HCT116 (cell line): ENCODE results near the gene CFAP61. TPM values are rescaled to one million over a fixed set of nuclear protein-coding genes. Genes with fewer than 3 reads are reported as not detected.
"Not testable (repeated sequence)": the region's sequence is repeated elsewhere in the genome, so short reads cannot be mapped to it uniquely, and the experiment has no call there.

Experiments
- ATAC-seq: fragments of 200-7000 bp; cut with Tn5 transposase; 2 replicates; pipeline ENCODE4 v1.9.1; 2020; ENCODE audit warnings: mild to moderate bottlenecking, moderate library complexity
- BruUV-seq: library from RNA; stranded (reverse); fragments of 400-500 nt; replicated peaks from 2 replicates; lab custom pipeline; 2021; lab: Mats Ljungman, UMichigan
- CTCF ChIA-PET: fragments of 300-600 bp; sonication (Branson Sonifier 250); formaldehyde crosslinking; loops from one replicate; lab custom pipeline; 2021; ENCODE audit warnings: antibody characterized with exemption; lab: Charles Lee
- POLR2A ChIA-PET: fragments of 300-600, 350-600 bp; sonication (Branson Sonifier 250); formaldehyde crosslinking; loops from one replicate; lab custom pipeline; 2021; ENCODE audit warnings: antibody characterized with exemption; lab: Charles Lee
- RAD21 ChIA-PET, 2 experiments: fragments of 300-600 bp; sonication (Branson Sonifier 250); formaldehyde crosslinking; loops; one replicate each; lab custom pipeline; 2023; ENCODE audit warnings: low total read pairs in 2 of 2; ENCODE audit not compliant: uncharacterized antibody in 2 of 2, unreplicated experiment in 2 of 2, low non-redundant PET in 1 of 2; lab: Charles Lee
- DNase-seq: peaks from one replicate; pipeline ENCODE4 v3.0.0-alpha.2; 2010; ENCODE audit warnings: low read depth, low spot score
- H2AFZ ChIP-seq: fragments of 200-600 bp; shearing (Covaris generic), sonication (generic); 2 replicates; pipeline ENCODE4 v1.6.1; 2017; ENCODE audit warnings: low read depth, mixed run types, mixed read lengths, antibody characterized with exemption, low read length; ENCODE audit not compliant: poor library complexity, severe bottlenecking
- H3K27ac ChIP-seq: 2 replicates; pipeline ENCODE4 v1.5.1; 2012; ENCODE audit warnings: low read depth, low read length
- H3K27me3 ChIP-seq: fragments of 200-600 bp; sonication (generic); 2 replicates; pipeline ENCODE4 v1.6.1; 2016; ENCODE audit warnings: mixed run types, low read length, mixed read lengths; ENCODE audit not compliant: insufficient read depth
- H3K36me3 ChIP-seq, 2 experiments: fragments of 200-500 bp in 1 of 2; fragments of 200-600 bp in 1 of 2; sonication (Bioruptor generic) in 1 of 2; sonication (generic) in 1 of 2; 2 replicates each; pipeline versions ENCODE4 v1.5.1 to v1.6.1; 2014 to 2016; ENCODE audit warnings: low read length in 2 of 2, inconsistent platforms in 1 of 2, mixed read lengths in 1 of 2, mixed run types in 1 of 2; ENCODE audit not compliant: insufficient read depth in 2 of 2, control insufficient read depth in 1 of 2
- H3K4me1 ChIP-seq, 2 experiments: fragments of 200-600 bp in 1 of 2; sonication (generic) in 1 of 2; 2 replicates each; pipeline versions ENCODE4 v1.5.1 to v1.6.1; 2012 to 2017; ENCODE audit warnings: low read length in 2 of 2, inconsistent platforms in 1 of 2, mild to moderate bottlenecking in 1 of 2, mixed read lengths in 1 of 2, mixed run types in 1 of 2, moderate library complexity in 1 of 2; ENCODE audit not compliant: insufficient read depth in 2 of 2, control insufficient read depth in 1 of 2
- H3K4me2 ChIP-seq: fragments of 200-600 bp; sonication (generic); 2 replicates; pipeline ENCODE4 v1.6.1; 2017; ENCODE audit warnings: mixed run types, low read length, mixed read lengths
- H3K4me3 ChIP-seq, 2 experiments: fragments of 200-600 bp in 1 of 2; sonication (generic) in 1 of 2; replicated peaks in 1 of 2; 2 replicates each; pipeline ENCODE4 v1.5.1; 2011 to 2016; ENCODE audit warnings: low read length in 2 of 2, control low read depth in 1 of 2, low read depth in 1 of 2, mild to moderate bottlenecking in 1 of 2, mixed read lengths in 1 of 2, mixed run types in 1 of 2
- H3K79me2 ChIP-seq: fragments of 200-600 bp; sonication (generic); 2 replicates; pipeline ENCODE4 v1.6.1; 2017; ENCODE audit warnings: mild to moderate bottlenecking, mixed run types, low read length, moderate library complexity, mixed read lengths; ENCODE audit not compliant: insufficient read depth
- H3K9ac ChIP-seq: fragments of 200-600 bp; sonication (generic); 2 replicates; pipeline ENCODE4 v1.6.1; 2016; ENCODE audit warnings: low read length, mixed read lengths
- H3K9me2 ChIP-seq: fragments of 200-600 bp; sonication (generic), shearing (Covaris generic); 2 replicates; pipeline ENCODE4 v1.6.1; 2017; ENCODE audit warnings: mixed run types, mild to moderate bottlenecking, moderate library complexity; ENCODE audit not compliant: insufficient read depth
- H3K9me3 ChIP-seq, 2 experiments: fragments of 200-500 bp in 1 of 2; fragments of 200-600 bp in 1 of 2; sonication (Bioruptor generic) in 1 of 2; sonication (generic) in 1 of 2; 2 replicates each; pipeline ENCODE4 v1.6.1; 2014 to 2017; ENCODE audit warnings: low read length in 2 of 2, mixed read lengths in 2 of 2, inconsistent platforms in 1 of 2, low read depth in 1 of 2, mild to moderate bottlenecking in 1 of 2, mixed run types in 1 of 2, moderate library complexity in 1 of 2; ENCODE audit not compliant: control insufficient read depth in 1 of 2, insufficient read depth in 1 of 2
- H4K20me1 ChIP-seq: fragments of 200-600 bp; sonication (generic), shearing (Covaris generic); 2 replicates; pipeline ENCODE4 v1.6.1; 2017; ENCODE audit warnings: mixed run types, mild to moderate bottlenecking, moderate library complexity; ENCODE audit not compliant: insufficient read depth
- ATF3 ChIP-seq: IDR thresholded peaks from 2 replicates; pipeline ENCODE4 v1.6.1; 2012
- ZBTB33 ChIP-seq: IDR thresholded peaks from 2 replicates; pipeline ENCODE4 v1.6.1; 2011; ENCODE audit warnings: mild to moderate bottlenecking, low read length, moderate library complexity; ENCODE audit not compliant: insufficient replicate concordance; ENCODE audit errors: extremely low read depth
- ZFX ChIP-seq: fragments of 450-650 bp; IDR thresholded peaks from 2 replicates; pipeline ENCODE4 v1.6.1; 2017
- intact Hi-C: fragments of 100-400 bp; cut with micrococcal nuclease; formaldehyde crosslinking; loops from 2 replicates; pipeline ENCODE4 v1.10.0; 2022
- total RNA-seq: library from RNA; stranded (reverse); gene quantifications from one replicate; pipeline ENCODE4 v1.2.1, GENCODE V29; 2021; ENCODE audit not compliant: unreplicated experiment

CFAP61 gene
- total RNA-seq, 1 experiment from 2014 or later, result 1.7 TPM

DNA sequence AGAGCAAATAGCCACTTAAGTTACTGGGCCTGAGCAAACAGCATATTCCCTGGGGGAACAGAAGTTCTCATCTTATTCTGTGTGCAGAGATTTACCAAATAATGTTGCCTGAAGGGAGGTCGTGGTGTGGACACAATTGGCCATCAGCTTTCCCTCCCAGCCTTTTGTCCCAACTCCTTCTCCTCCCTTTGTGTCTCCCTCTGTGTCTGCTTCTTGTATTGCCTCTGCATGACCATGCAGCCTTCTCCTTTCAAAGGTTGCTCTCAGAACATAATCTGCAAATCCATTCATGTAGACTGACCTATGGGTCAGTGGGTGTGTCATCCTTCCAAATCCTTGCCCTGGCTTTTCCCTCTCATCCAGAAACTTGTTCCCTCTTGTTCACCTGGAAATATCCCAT, 165.3 kb downstream of the CFAP61 start:
- ATAC-seq (no peak), DNase-seq (no peak)
- ChIA-PET CTCF (no interaction called here), POLR2A (no interaction called here), RAD21 (no interaction called here)
- no peaks in the 10 kb centered on the region for H3K79me2 ChIP-seq
- no peaks in the 10 kb centered on the region for H3K36me3 ChIP-seq
- no peaks in the 10 kb centered on the region for H3K4me1 ChIP-seq
- H2AFZ ChIP-seq, result no peak overlapping the region
- no TSS peak for BruUV-seq
- no peaks in the 10 kb centered on the region for H3K9me2 ChIP-seq
- H3K27me3 ChIP-seq, result peaks cover 29% of the 10 kb centered on the region
- no peaks in the 10 kb centered on the region for H4K20me1 ChIP-seq
- TF ChIP-seq ATF3, result no peak
- TF ChIP-seq ZBTB33, result no peak
- no peak for TF ChIP-seq ZFX
- H3K9ac ChIP-seq, result no peak overlapping the region
- no peak overlapping the region for H3K27ac ChIP-seq
- H3K4me2 ChIP-seq, result no peak overlapping the region
- no peak overlapping the region for H3K4me3 ChIP-seq
- H3K9me3 ChIP-seq, result no peaks in the 10 kb centered on the region
- intact Hi-C loops, result no loop called here

DNA sequence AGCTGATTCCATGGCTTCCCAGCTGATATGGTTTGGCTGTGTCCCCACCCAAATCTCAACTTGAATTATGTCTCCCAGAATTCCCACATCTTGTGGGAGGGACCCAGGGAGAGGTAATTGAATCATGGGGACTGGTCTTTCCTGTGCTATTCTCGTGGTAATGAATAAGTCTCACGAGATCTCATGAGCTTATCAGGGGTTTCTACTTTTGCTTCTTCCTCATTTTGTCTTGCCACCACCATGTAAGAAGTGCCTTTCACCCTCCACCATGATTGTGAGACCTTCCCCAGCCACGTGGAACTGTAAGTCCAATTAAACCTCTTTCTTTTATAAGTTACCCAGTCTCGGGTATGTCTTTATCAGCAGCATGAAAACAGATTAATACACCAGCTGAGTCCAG, 165.8 kb downstream of the CFAP61 start:
- H3K9me3 ChIP-seq, ATAC-seq, POLR2A ChIA-PET, H3K9ac ChIP-seq, H3K27ac ChIP-seq, H3K36me3 ChIP-seq, RAD21 ChIA-PET, H3K4me3 ChIP-seq, H3K4me2 ChIP-seq, H3K9me2 ChIP-seq, intact Hi-C loops, H4K20me1 ChIP-seq, H2AFZ ChIP-seq, DNase-seq, CTCF ChIA-PET, H3K4me1 ChIP-seq, BruUV-seq, H3K79me2 ChIP-seq: not testable (repeated sequence)
- peaks cover 34% of the 10 kb centered on the region for H3K27me3 ChIP-seq
